HEK293 (cell line): ENCODE results near the gene CLEC16A.

Source experiments
- GFI1B ChIP-seq: fragments of 450-650 bp; formaldehyde crosslinking; IDR thresholded peaks from 2 replicates; pipeline ENCODE4 v1.5.1; 2016; ENCODE audit warnings: missing biosample characterization, missing genetic modification characterization
- GLI4 ChIP-seq: fragments of 450-650 bp; formaldehyde crosslinking; IDR thresholded peaks from 2 replicates; pipeline ENCODE4 v1.5.1; 2016; ENCODE audit warnings: missing biosample characterization, missing genetic modification characterization
- YY2 ChIP-seq: fragments of 450-650 bp; formaldehyde crosslinking; IDR thresholded peaks from 2 replicates; pipeline ENCODE4 v1.5.1; 2016; ENCODE audit warnings: missing biosample characterization, missing genetic modification characterization
- ZNF10 ChIP-seq: fragments of 450-650 bp; formaldehyde crosslinking; IDR thresholded peaks from 2 replicates; pipeline ENCODE4 v1.5.1; 2017; ENCODE audit warnings: missing biosample characterization, missing genetic modification characterization
- ZNF121 ChIP-seq: fragments of 450-650 bp; formaldehyde crosslinking; IDR thresholded peaks from 2 replicates; pipeline ENCODE4 v1.5.1; 2016; ENCODE audit warnings: missing biosample characterization, missing genetic modification characterization
- ZNF175 ChIP-seq: fragments of 450-650 bp; formaldehyde crosslinking; IDR thresholded peaks from 2 replicates; pipeline ENCODE4 v1.5.1; 2016; ENCODE audit warnings: missing biosample characterization, missing genetic modification characterization
- ZNF274 ChIP-seq, 2 experiments: fragments of 200-500 bp in 1 of 2; fragments of 450-650 bp in 1 of 2; sonication (Bioruptor generic) in 1 of 2; formaldehyde crosslinking in 1 of 2; IDR thresholded peaks; 2 replicates each; pipeline versions ENCODE4 v1.5.1 to v1.6.1; 2014 to 2016; ENCODE audit warnings: borderline replicate concordance in 1 of 2, inconsistent platforms in 1 of 2, low read length in 1 of 2, missing biosample characterization in 1 of 2, missing genetic modification characterization in 1 of 2
- ZNF624 ChIP-seq: fragments of 450-650 bp; formaldehyde crosslinking; IDR thresholded peaks from 2 replicates; pipeline ENCODE4 v1.5.1; 2017; ENCODE audit warnings: missing biosample characterization, missing genetic modification characterization
- TF ChIP-seq, protein P1 (sequence below): fragments of 450-650 bp; formaldehyde crosslinking; IDR thresholded peaks from 2 replicates; pipeline ENCODE4 v1.5.1; 2016; ENCODE audit warnings: missing biosample characterization, missing genetic modification characterization
- TF ChIP-seq, protein P2 (sequence below): fragments of 450-650 bp; formaldehyde crosslinking; IDR thresholded peaks from 2 replicates; pipeline ENCODE4 v1.5.1; 2016; ENCODE audit warnings: missing biosample characterization, missing genetic modification characterization

DNA sequence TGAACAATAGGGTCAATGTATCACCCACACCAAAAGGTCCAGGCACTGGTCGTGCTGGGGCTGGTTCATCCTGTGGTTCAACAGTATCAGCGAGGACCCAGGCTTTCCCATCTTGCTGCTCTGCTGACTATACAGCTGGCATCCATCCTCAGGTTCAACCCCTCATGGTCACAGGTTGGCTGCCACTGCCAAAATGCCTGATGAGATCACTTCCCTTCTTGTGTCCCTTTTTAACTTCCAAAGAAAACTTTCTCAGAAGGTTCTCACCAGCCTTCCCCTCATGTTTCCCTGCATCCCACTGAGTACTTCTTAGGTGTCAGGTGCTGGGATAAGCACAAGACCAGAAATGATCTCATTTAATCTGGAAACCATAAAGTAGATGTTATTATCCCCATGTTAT lies 25.7 kb downstream of the CLEC16A start:
- TF ChIP-seq ZNF10 (tag by site-specific recombination) (no peak), GFI1B (tag by site-specific recombination) (no peak), YY2 (no peak), ZNF121 (no peak), ZNF624 (no peak), ZNF274 (IDR thresholded peaks at IDR 0.05; ENCODE audit: low read length) (no peak), ZNF274 (tag by site-specific recombination; IDR thresholded peaks at IDR 0.05; ENCODE audit: borderline replicate concordance) (no peak), GLI4 (no peak), ZNF175 (tag by site-specific recombination) (no peak)
- TF ChIP-seq, protein P1, sequence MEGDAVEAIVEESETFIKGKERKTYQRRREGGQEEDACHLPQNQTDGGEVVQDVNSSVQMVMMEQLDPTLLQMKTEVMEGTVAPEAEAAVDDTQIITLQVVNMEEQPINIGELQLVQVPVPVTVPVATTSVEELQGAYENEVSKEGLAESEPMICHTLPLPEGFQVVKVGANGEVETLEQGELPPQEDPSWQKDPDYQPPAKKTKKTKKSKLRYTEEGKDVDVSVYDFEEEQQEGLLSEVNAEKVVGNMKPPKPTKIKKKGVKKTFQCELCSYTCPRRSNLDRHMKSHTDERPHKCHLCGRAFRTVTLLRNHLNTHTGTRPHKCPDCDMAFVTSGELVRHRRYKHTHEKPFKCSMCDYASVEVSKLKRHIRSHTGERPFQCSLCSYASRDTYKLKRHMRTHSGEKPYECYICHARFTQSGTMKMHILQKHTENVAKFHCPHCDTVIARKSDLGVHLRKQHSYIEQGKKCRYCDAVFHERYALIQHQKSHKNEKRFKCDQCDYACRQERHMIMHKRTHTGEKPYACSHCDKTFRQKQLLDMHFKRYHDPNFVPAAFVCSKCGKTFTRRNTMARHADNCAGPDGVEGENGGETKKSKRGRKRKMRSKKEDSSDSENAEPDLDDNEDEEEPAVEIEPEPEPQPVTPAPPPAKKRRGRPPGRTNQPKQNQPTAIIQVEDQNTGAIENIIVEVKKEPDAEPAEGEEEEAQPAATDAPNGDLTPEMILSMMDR (tag by site-specific recombination): no peak
- TF ChIP-seq, protein P2, sequence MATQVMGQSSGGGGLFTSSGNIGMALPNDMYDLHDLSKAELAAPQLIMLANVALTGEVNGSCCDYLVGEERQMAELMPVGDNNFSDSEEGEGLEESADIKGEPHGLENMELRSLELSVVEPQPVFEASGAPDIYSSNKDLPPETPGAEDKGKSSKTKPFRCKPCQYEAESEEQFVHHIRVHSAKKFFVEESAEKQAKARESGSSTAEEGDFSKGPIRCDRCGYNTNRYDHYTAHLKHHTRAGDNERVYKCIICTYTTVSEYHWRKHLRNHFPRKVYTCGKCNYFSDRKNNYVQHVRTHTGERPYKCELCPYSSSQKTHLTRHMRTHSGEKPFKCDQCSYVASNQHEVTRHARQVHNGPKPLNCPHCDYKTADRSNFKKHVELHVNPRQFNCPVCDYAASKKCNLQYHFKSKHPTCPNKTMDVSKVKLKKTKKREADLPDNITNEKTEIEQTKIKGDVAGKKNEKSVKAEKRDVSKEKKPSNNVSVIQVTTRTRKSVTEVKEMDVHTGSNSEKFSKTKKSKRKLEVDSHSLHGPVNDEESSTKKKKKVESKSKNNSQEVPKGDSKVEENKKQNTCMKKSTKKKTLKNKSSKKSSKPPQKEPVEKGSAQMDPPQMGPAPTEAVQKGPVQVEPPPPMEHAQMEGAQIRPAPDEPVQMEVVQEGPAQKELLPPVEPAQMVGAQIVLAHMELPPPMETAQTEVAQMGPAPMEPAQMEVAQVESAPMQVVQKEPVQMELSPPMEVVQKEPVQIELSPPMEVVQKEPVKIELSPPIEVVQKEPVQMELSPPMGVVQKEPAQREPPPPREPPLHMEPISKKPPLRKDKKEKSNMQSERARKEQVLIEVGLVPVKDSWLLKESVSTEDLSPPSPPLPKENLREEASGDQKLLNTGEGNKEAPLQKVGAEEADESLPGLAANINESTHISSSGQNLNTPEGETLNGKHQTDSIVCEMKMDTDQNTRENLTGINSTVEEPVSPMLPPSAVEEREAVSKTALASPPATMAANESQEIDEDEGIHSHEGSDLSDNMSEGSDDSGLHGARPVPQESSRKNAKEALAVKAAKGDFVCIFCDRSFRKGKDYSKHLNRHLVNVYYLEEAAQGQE: no peak
